H7 (cell line): Measurements from ENCODE around the gene ADK. TPM values are rescaled to one million over a fixed set of nuclear protein-coding genes. Genes with fewer than 3 reads are reported as not detected.
"Not testable (repeated sequence)": the region's sequence is repeated elsewhere in the genome, so short reads cannot be mapped to it uniquely, and the experiment has no call there.

ENCODE experiments used
- DNase-seq: peaks from one replicate; pipeline ENCODE4 v3.0.0; 2012
- H3K27me3 ChIP-seq: 2 replicates; pipeline ENCODE4 v1.6.0; 2011; ENCODE audit warnings: mild to moderate bottlenecking, low read length; ENCODE audit not compliant: control insufficient read depth, insufficient read depth
- H3K36me3 ChIP-seq: replicated peaks from 2 replicates; pipeline ENCODE4 v1.5.1; 2011; ENCODE audit warnings: low read length; ENCODE audit not compliant: control insufficient read depth, insufficient read depth
- H3K4me3 ChIP-seq: 2 replicates; pipeline ENCODE4 v1.5.1; 2011; ENCODE audit warnings: low read depth, mild to moderate bottlenecking, control low read depth, low read length, moderate library complexity; ENCODE audit not compliant: insufficient read depth
- total RNA-seq: library from RNA; depleted of rRNA; stranded (reverse); fragments of >200 nt; shearing (Covaris generic); gene quantifications from 2 replicates; pipeline ENCODE4 v1.2.3, GENCODE V29; 2014

Gene ADK
- total RNA-seq, 1 experiment from 2014 or later, result 20.1 TPM

DNA sequence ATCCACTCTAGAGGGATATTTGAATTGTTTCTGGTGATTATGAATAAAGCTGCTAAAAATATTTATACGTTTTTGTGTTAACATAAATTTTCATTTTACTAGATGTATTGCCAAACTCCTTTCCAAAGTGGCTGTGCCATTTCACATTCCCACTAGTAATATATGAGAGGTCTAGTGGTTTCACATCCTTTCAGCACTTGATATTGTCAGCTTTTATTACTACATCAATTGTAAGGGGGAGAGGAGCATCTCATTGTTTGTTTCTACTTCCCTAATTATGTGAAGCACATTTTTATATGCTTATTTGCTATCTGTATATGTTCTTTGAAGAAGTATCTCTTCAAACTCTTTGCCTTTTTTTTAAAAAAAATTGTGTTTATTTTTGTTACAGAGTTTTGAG is 184.5 kb downstream of the ADK start:
- no peaks in the 10 kb centered on the region for H3K36me3 ChIP-seq
- no peaks in the 10 kb centered on the region for H3K27me3 ChIP-seq
- DNase-seq, result no peak
- no peak overlapping the region for H3K4me3 ChIP-seq

DNA sequence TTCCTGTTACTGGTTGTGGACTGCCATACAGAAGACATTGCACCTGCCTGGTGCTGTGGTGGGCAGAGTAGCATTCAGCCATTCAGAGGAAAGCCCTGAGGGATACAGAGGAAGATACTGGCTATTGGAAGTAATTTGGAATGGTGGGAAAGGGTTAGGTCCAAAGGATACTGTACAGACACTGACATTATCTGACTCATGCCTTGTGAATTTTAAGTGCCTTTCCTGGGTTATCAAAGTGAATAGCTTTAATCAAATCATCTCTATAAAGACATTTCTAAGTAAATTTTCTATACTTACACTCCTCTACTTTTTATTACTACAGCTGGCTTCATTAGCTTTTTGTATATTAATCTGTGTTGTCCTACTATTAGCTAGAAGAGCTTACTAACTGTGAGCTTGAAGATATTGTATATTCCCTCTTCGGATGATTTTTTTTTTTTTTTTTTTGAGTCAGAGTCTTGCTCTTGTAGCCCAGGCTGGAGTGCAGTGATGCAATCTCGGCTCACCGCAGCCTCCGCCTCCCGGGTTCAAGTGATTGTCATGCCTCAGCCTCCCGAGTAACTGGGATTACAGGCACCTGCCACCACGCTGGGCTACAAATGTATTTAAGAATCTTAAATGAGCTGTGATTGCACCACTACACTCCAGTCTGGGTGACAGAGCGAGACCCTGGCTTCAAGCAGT is 186.5 kb downstream of the ADK start:
- H3K36me3 ChIP-seq, result no peaks in the 10 kb centered on the region
- no peak for DNase-seq
- no peak overlapping the region for H3K4me3 ChIP-seq
- H3K27me3 ChIP-seq, result no peaks in the 10 kb centered on the region

DNA sequence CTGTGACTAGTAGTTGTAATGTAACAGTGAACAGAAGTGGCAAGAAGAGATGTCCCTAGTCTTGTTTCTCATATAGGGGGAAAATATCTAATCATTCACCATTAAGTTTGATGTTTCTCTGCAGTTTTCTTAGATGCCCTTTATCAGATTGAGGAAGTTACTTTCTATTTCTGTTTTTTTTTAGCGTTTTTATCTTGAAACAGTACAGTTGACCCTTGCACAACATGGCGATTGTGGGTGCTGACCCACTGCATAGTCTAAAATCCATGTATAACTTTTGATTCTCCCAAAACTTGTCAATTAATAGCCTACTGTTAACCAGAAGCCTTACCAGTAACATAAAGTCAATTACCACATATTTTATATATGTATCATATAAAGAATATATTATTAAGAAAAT is 192.0 kb downstream of the ADK start:
- Histone ChIP-seq H3K27me3 (no peaks in the 10 kb centered on the region), H3K36me3 (no peaks in the 10 kb centered on the region)
- DNase-seq, result no peak

DNA sequence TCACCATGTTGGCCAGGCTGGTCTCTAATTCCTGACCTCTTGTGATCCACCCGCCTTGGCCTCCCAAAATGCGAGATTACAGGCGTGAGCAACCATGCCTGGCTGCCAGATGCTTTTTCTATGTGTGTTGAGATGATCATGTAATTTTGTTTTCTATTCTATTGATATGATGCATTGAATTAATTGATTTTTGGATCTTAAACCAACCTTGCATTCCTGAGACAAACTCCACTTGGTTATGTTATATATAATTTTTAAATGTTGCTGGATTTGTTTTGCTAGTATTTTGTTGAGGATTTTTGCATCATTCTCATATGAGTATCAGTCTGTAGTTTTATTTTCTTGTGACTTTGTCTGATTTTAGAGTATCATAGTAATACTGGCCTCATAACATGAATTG is 192.8 kb downstream of the ADK start:
- no peaks in the 10 kb centered on the region for H3K27me3 ChIP-seq
- H3K36me3 ChIP-seq, result no peaks in the 10 kb centered on the region
- DNase-seq, result no peak
- no peak overlapping the region for H3K4me3 ChIP-seq

More for the DNA sequence above, 192.0 kb downstream of the ADK start:
- H3K4me3 ChIP-seq, result no peak overlapping the region

DNA sequence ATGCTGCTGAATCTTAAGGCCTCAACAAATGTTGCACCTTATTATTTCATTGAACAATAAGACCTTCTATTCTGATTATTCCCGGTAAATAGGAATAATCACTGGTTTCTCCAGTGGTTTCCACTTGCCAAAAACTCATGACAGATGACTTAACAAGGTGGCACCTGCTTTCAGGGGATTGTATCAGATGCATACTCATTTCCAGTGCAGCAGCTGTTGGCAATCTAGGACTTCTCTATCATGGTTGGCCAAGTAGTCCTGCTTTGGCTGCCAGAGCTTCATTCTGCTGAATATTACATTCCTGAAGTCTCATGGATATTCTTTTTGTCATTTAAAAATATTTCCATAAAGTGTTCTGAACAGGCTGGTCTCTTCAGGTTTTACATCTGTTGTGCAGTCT is 193.3 kb downstream of the ADK start:
- H3K36me3 ChIP-seq, result no peaks in the 10 kb centered on the region
- H3K4me3 ChIP-seq, result no peak overlapping the region
- no peak for DNase-seq
- no peaks in the 10 kb centered on the region for H3K27me3 ChIP-seq

DNA sequence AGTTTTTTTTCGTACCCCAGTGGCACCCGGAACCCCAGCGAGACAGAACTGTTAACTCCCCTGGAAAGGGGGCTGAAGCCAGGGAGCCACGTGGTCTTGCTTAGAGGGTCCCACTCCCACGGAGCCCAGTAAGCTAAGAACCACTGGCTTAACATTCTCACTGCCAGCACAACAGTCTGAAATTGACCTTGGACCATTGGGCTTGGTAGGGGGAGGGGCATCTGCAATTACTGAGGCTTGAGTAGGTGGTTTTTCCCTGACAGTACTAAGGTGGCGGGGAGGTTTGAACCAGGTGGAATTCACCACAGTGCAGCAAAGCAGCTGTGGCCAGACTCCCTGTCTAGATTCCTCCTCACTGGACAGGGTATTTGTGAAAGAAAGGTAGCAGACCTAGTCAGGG is 196.5 kb downstream of the ADK start:
- Histone ChIP-seq H3K4me3 (no peak overlapping the region), H3K36me3 (no peaks in the 10 kb centered on the region), H3K27me3 (no peaks in the 10 kb centered on the region)
- DNase-seq, result no peak

DNA sequence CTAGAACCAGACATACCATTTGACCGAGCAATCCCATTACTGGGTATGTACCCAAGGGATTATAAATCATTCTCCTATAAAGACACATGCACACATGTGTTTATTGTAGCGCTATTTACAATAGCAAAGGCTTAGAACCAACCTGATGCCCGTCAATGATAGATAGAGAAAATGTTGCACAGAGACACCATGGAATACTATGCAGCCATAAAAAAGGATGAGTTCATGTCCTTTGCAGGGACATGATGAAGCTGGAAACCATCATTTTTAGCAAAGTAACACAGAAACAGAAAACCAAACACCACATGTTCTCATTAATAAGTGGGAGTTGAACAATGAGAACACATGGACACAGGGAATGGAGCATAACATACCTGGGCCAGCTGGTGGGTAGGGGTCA is 202.0 kb downstream of the ADK start:
- H3K27me3 ChIP-seq, H3K36me3 ChIP-seq, DNase-seq, H3K4me3 ChIP-seq: not testable (repeated sequence)

DNA sequence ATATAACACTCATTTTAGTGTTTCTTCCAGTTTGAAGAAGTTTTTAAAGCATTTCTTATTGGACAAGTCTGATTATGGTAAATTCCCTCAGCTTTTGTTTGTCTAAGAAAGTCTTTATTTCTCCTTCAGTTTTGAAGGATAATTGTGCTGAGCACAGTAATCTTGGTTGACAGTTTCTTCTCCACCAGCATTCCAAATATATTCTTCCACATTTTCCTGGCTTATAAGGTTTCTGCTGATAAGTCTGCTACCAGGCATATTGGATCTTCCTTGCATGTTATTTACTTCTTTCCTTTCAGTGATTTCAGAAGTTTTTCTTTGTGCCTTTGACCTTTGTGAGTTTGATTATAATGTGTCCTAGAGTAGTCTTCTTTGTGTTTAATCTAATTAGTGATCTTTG is 210.7 kb downstream of the ADK start:
- no peaks in the 10 kb centered on the region for H3K36me3 ChIP-seq
- H3K27me3 ChIP-seq, result no peaks in the 10 kb centered on the region
- DNase-seq, result no peak
- H3K4me3 ChIP-seq, result no peak overlapping the region

DNA sequence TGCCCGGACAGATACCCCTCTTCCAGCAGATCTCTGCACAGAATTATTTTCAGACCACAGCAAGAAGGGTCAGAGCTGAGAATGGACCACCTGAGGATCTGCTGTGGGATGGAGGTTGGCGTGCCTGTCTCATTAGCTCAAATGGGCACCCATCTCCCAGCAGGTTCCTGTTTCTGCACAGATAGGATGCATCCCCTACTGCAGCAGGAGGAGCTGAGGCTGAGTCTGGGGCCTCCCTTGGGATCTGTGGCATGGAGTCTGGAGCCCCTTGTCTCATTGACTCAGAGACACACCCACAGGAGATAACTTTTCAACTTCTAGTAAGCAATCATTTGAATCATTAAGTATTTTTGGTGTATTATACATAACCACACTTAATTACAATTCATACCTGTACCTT is 212.7 kb downstream of the ADK start:
- DNase-seq, result no peak
- H3K4me3 ChIP-seq, result no peak overlapping the region
- no peaks in the 10 kb centered on the region for H3K36me3 ChIP-seq
- no peaks in the 10 kb centered on the region for H3K27me3 ChIP-seq

DNA sequence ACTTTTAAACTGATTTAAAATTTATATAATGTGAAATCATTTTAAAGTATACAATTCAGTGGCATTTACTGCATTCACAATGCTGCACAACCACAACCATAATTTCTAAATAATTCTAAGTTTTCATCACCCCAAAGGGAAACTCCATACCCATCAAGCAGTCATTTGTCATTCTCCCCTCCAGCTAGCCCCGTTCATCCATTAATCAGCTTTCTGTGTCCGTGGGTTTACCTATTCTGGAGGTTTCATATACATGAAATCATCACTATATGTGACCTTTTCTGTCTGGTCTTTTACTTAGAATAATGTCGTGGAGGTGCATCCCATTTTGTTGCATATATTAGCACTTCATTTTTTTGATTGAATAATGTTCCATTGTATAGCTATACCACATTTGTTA is 214.1 kb downstream of the ADK start:
- Histone ChIP-seq H3K4me3 (no peak overlapping the region), H3K27me3 (no peaks in the 10 kb centered on the region), H3K36me3 (no peaks in the 10 kb centered on the region)
- no peak for DNase-seq

DNA sequence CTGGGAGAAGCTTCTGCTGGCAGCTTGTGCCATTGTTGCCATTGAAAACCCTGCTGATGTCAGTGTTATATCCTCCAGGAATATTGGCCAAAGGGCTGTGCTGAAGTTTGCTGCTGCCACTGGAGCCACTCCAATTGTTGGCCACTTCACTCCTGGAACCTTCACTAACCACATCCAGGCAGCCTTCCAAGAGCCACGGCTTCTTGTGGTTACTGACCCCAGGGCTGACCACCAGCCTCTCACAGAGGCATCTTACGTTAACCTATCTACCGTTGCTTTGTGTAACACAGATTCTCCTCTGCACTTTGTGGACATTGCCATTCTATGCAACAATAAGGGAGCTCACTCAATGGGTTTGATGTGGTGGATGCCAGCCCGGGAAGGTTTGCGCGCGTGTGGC is 220.7 kb downstream of the ADK start:
- H3K4me3 ChIP-seq, result no peak overlapping the region
- DNase-seq, result no peak
- H3K27me3 ChIP-seq, result no peaks in the 10 kb centered on the region
- H3K36me3 ChIP-seq, result no peaks in the 10 kb centered on the region

DNA sequence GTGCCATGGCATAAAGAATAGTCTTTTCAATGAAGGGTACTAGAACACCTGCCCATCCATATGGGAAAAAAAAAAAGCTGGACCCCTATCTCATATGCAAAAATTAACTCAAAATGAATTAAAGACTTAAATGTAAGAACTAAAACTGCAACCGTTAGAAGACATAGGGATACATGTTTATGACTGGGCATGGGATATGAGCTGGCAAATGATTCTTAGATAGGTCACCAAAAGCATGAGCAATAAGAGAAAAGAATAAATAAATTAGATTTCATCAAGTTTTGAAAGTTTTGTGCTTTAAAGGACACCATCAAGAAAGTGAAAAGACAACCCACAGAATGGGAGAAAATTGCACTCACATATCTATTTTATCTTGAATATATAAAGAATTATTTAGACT is 222.0 kb downstream of the ADK start:
- no peaks in the 10 kb centered on the region for H3K36me3 ChIP-seq
- no peak overlapping the region for H3K4me3 ChIP-seq
- no peak for DNase-seq
- H3K27me3 ChIP-seq, result no peaks in the 10 kb centered on the region

DNA sequence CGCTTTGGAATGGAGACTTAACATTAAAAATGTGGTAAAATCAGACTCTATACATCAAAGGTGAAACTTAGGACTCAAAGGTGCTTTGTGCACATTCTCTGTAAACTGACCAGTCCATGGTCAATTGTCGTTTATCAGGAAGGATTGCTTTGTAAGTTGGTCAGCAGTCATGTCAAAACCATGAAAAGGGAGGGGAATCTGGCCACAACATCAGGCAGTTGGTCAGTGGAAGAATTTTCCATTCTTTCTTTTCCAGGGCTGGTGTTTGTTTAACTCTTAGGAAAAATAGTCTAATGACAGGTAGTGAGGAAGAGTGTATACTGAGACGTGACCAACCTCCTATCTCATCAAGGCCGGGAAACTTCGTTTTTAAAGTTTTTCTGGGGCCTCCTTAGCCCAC is 226.5 kb downstream of the ADK start:
- H3K36me3 ChIP-seq, result no peaks in the 10 kb centered on the region
- H3K27me3 ChIP-seq, result no peaks in the 10 kb centered on the region
- DNase-seq, result no peak

DNA sequence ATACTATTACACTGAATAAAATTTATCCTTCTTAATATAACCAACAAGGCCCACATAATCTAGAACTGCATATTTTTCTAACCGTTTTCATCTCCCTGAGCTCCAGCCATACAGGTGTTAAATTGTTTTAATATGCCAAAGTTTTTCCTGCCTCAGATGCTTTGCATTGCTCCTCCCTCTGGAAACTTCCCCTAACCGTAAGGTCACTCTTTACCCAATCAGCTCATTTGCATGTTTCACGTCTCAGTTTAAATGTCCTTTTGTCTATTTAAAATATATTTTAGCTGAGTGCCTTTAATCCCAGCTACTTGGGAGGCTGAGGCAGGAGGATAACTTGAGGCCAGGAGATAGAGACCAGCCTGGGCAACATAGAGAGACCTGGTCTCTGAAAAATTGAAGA is 228.5 kb downstream of the ADK start:
- Histone ChIP-seq H3K27me3 (no peaks in the 10 kb centered on the region), H3K36me3 (no peaks in the 10 kb centered on the region), H3K4me3 (no peak overlapping the region)
- no peak for DNase-seq

More for the DNA sequence above, 226.5 kb downstream of the ADK start:
- H3K4me3 ChIP-seq, result no peak overlapping the region

DNA sequence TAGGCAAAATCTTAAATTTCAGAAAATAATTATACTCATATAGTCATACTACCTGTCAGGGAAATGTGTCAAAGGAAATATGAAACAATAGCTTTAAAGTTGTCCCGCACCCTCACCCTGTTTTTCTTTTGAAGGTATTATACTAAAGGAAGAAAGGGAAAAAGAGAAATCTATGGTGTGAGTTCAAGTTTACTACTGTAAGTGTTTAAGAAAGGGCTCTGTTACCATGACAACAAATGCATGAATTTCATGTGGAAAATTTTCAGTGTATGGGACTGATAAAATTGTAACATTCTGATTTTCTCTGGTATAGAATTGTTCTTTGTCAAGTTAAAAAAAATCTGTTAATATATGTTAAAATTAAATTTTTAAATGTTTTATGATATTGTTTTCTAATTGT is 229.8 kb downstream of the ADK start:
- no peak for DNase-seq
- Histone ChIP-seq H3K36me3 (no peaks in the 10 kb centered on the region), H3K4me3 (no peak overlapping the region), H3K27me3 (no peaks in the 10 kb centered on the region)

DNA sequence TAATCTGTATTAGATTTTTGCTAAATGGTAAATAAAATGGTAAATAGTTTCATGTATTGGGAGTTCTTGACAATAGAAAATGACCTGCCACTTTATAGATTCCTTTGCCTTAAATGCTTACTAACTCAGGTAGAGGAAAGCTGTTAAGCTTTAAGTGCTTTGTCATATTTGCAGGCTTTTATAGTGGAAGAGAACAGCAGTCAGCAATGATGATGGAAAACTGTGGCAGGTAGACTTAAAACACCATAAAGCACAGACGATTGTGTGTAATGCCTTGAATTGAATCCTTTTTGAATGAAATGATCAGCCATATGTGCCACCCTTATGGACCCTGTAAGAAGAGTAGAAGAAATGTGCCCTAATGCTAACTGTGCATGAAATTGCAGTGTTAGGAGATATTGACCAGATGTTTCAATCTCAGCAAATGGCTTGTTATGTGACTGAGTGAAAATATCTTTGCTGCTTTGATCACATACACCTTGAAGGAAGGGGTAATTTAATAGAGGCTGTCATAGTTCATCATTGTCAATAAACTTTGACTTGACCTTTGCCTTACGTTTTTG is 230.4 kb downstream of the ADK start:
- no peaks in the 10 kb centered on the region for H3K27me3 ChIP-seq
- no peaks in the 10 kb centered on the region for H3K36me3 ChIP-seq
- no peak overlapping the region for H3K4me3 ChIP-seq
- no peak for DNase-seq
